WTC11 (cell line): ENCODE results near the gene TLE7. TPM values are rescaled to one million over a fixed set of nuclear protein-coding genes. Genes with fewer than 3 reads are reported as not detected.

Source experiments
- ATAC-seq: fragments of 200-7000 bp; cut with Tn5 transposase; 2 replicates; pipeline ENCODE4 v1.10.0; 2021; ENCODE audit warnings: mild to moderate bottlenecking, moderate library complexity
- CTCF ChIA-PET: fragments of 300-600 bp; sonication (Branson Sonifier 250); formaldehyde crosslinking; loops from one replicate; lab custom pipeline; 2021; ENCODE audit warnings: antibody characterized with exemption; lab: Charles Lee
- POLR2A ChIA-PET: fragments of 350-600 bp; sonication (Branson Sonifier 250); formaldehyde crosslinking; loops from one replicate; lab custom pipeline; 2021; ENCODE audit warnings: antibody characterized with exemption; lab: Charles Lee
- DNase-seq: peaks from one replicate; pipeline ENCODE4 v3.0.0; 2021; ENCODE audit warnings: low spot score
- H3K27ac Mint-ChIP-seq: 2 replicates; pipeline ENCODE4 v1.8.0; 2021; ENCODE audit warnings: mixed read lengths
- H3K27me3 Mint-ChIP-seq: 2 replicates; pipeline ENCODE4 v1.8.0; 2021; ENCODE audit warnings: low read depth, mild to moderate bottlenecking, moderate library complexity, mixed read lengths
- H3K36me3 Mint-ChIP-seq: 2 replicates; pipeline ENCODE4 v1.8.0; 2021; ENCODE audit warnings: mixed read lengths
- H3K4me1 Mint-ChIP-seq: 2 replicates; pipeline ENCODE4 v1.8.0; 2022; ENCODE audit warnings: mixed read lengths
- H3K4me3 Mint-ChIP-seq: 2 replicates; pipeline ENCODE4 v1.8.0; 2021; ENCODE audit warnings: mild to moderate bottlenecking, moderate library complexity, mixed read lengths
- H3K9me3 Mint-ChIP-seq: 2 replicates; pipeline ENCODE4 v1.8.0; 2021; ENCODE audit warnings: mixed read lengths
- EMX1 ChIP-seq: fragments of 250-450 bp; sonication (Bioruptor Pico); IDR thresholded peaks from 2 replicates; pipeline ENCODE4 v1.8.0; 2021; ENCODE audit warnings: mild to moderate bottlenecking
- FOXJ3 ChIP-seq: sonication (generic); formaldehyde crosslinking; IDR thresholded peaks from 2 replicates; pipeline ENCODE4 v1.9.0; 2021; ENCODE audit warnings: missing genetic modification reagents, mild to moderate bottlenecking, borderline replicate concordance
- GRHL2 ChIP-seq: fragments of 250-450 bp; sonication (Bioruptor Pico); IDR thresholded peaks from 2 replicates; pipeline ENCODE4 v1.8.0; 2022; ENCODE audit warnings: mild to moderate bottlenecking, moderate library complexity; ENCODE audit not compliant: insufficient replicate concordance, severe bottlenecking
- HMGXB4 ChIP-seq: sonication (generic); formaldehyde crosslinking; IDR thresholded peaks from 2 replicates; pipeline ENCODE4 v1.8.1; 2023; ENCODE audit warnings: mild to moderate bottlenecking, moderate library complexity, missing genetic modification reagents
- KAT7 ChIP-seq: sonication (generic); formaldehyde crosslinking; IDR thresholded peaks from 2 replicates; pipeline ENCODE4 v1.8.1; 2023; ENCODE audit warnings: missing genetic modification reagents, mild to moderate bottlenecking, borderline replicate concordance
- NFE2L1 ChIP-seq: sonication (generic); formaldehyde crosslinking; IDR thresholded peaks from 2 replicates; pipeline ENCODE4 v1.8.1; 2023; ENCODE audit warnings: missing genetic modification reagents
- RORB ChIP-seq: fragments of 250-450 bp; sonication (Bioruptor Pico); IDR thresholded peaks from 2 replicates; pipeline ENCODE4 v1.9.0; 2021; ENCODE audit warnings: mild to moderate bottlenecking
- SP1 ChIP-seq: sonication (generic); formaldehyde crosslinking; conservative IDR thresholded peaks from 2 replicates; pipeline ENCODE4 v1.8.1; 2022; ENCODE audit warnings: missing genetic modification reagents
- USF1 ChIP-seq: sonication (generic); formaldehyde crosslinking; IDR thresholded peaks from 2 replicates; pipeline ENCODE4 v1.8.0; 2022; ENCODE audit warnings: mild to moderate bottlenecking, missing genetic modification reagents
- ZNF232 ChIP-seq: sonication (generic); formaldehyde crosslinking; IDR thresholded peaks from 2 replicates; pipeline ENCODE4 v1.8.0; 2022; ENCODE audit warnings: mild to moderate bottlenecking, missing genetic modification reagents
- ZNF263 ChIP-seq: sonication (generic); formaldehyde crosslinking; IDR thresholded peaks from 2 replicates; pipeline ENCODE4 v1.8.1; 2022; ENCODE audit warnings: low read depth, mild to moderate bottlenecking, moderate library complexity, missing genetic modification reagents
- ZNF396 ChIP-seq: fragments of 250-450 bp; sonication (Bioruptor Pico); IDR thresholded peaks from 2 replicates; pipeline ENCODE4 v1.8.0; 2021; ENCODE audit warnings: mild to moderate bottlenecking, moderate library complexity, borderline replicate concordance
- total RNA-seq: library from RNA; stranded (reverse); gene quantifications from 3 replicates; pipeline ENCODE4 v1.2.3, GENCODE V29; 2021
- TF ChIP-seq, protein P1 (sequence below): sonication (generic); formaldehyde crosslinking; IDR thresholded peaks from 2 replicates; pipeline ENCODE4 v1.8.1; 2023; ENCODE audit warnings: mild to moderate bottlenecking, missing genetic modification reagents, moderate library complexity
- TF ChIP-seq, protein P2 (sequence below): sonication (generic); formaldehyde crosslinking; IDR thresholded peaks from 2 replicates; pipeline ENCODE4 v1.8.1; 2022; ENCODE audit warnings: mild to moderate bottlenecking, missing genetic modification reagents, moderate library complexity, borderline replicate concordance
- TF ChIP-seq, protein P3 (sequence below): sonication (generic); formaldehyde crosslinking; IDR thresholded peaks from 2 replicates; pipeline ENCODE4 v1.8.1; 2023; ENCODE audit warnings: mild to moderate bottlenecking, missing genetic modification reagents
- TF ChIP-seq, protein P4 (sequence below): sonication (generic); formaldehyde crosslinking; IDR thresholded peaks from 2 replicates; pipeline ENCODE4 v1.8.1; 2022; ENCODE audit warnings: missing genetic modification reagents, borderline replicate concordance

Gene TLE7
- total RNA-seq, 1 experiment from 2014 or later = 0.55 TPM

DNA sequence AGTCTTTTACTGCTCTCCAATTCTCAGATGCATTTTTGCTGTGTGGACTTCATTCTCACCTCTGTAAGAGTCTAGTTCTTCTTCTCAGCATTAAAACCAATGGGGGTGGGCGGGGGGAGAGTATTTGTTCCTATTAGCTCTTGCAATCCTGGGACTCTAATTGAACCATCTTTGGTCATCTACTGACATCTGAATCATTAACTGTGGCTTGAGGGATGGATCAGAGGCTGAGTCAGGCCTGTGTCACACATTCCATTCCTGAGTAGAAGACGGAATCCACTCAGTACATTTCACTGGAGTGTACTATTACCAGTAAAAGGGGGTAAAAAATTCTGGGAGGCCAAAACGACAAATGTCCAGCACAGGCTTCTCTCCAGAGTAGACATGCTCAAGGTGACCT lies 33.0 kb upstream of the TLE7 start:
- H3K4me3 Mint-ChIP-seq = no peak overlapping the region
- TF ChIP-seq KAT7 (CRISPR knock-in tag) (no peak), FOXJ3 (CRISPR knock-in tag) (no peak), HMGXB4 (CRISPR knock-in tag) (no peak)
- no peaks in the 10 kb centered on the region; the same call in 1 of the 2 replicates for H3K27me3 Mint-ChIP-seq
- H3K36me3 Mint-ChIP-seq = no peaks in the 10 kb centered on the region
- no peak overlapping the region for H3K27ac Mint-ChIP-seq
- no peaks in the 10 kb centered on the region for H3K9me3 Mint-ChIP-seq
- ChIA-PET POLR2A (no interaction called here), CTCF (interaction anchor here (1.1 kb wide), 1 partner anchor 13 kb away, joined by 3 read pairs; the partner anchor contains the start of gene ZNF23)
- ATAC-seq (no peak), DNase-seq (no peak)
- H3K4me1 Mint-ChIP-seq = no peaks in the 10 kb centered on the region

GRCh38 chr16:71473891-71474290 lies 32.0 kb upstream of the TLE7 start:
- ATAC-seq = no peak
- H3K4me1 Mint-ChIP-seq = no peaks in the 10 kb centered on the region
- CTCF ChIA-PET = interaction anchor here (1.1 kb wide), 1 partner anchor 12 kb away, joined by 3 read pairs; the partner anchor contains the start of gene ZNF23
- no peak for TF ChIP-seq GRHL2 (CRISPR knock-in tag)
- TF ChIP-seq, all 79 proteins: peak for 0
- no peak for DNase-seq
- Mint-ChIP-seq H3K4me3 (no peak overlapping the region), H3K9me3 (no peaks in the 10 kb centered on the region), H3K36me3 (no peaks in the 10 kb centered on the region), H3K27ac (no peak overlapping the region), H3K27me3 (no peaks in the 10 kb centered on the region; the same call in 1 of the 2 replicates)
- POLR2A ChIA-PET = no interaction called here

- POLR2A ChIA-PET = no interaction called here
- no peak overlapping the region for H3K27ac Mint-ChIP-seq
- H3K36me3 Mint-ChIP-seq = no peaks in the 10 kb centered on the region
- no peak for TF ChIP-seq HMGXB4 (CRISPR knock-in tag)
- no peak for TF ChIP-seq ZNF396 (CRISPR knock-in tag)
- no peak for TF ChIP-seq ZNF232
- TF ChIP-seq RORB (CRISPR knock-in tag) = no peak
- TF ChIP-seq, protein P1, sequence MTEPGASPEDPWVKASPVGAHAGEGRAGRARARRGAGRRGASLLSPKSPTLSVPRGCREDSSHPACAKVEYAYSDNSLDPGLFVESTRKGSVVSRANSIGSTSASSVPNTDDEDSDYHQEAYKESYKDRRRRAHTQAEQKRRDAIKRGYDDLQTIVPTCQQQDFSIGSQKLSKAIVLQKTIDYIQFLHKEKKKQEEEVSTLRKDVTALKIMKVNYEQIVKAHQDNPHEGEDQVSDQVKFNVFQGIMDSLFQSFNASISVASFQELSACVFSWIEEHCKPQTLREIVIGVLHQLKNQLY (CRISPR knock-in tag) = no peak
- no peak for TF ChIP-seq ZNF263
- TF ChIP-seq, protein P2, sequence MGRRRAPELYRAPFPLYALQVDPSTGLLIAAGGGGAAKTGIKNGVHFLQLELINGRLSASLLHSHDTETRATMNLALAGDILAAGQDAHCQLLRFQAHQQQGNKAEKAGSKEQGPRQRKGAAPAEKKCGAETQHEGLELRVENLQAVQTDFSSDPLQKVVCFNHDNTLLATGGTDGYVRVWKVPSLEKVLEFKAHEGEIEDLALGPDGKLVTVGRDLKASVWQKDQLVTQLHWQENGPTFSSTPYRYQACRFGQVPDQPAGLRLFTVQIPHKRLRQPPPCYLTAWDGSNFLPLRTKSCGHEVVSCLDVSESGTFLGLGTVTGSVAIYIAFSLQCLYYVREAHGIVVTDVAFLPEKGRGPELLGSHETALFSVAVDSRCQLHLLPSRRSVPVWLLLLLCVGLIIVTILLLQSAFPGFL (CRISPR knock-in tag) = no peak
- TF ChIP-seq USF1 (CRISPR knock-in tag) = no peak
- TF ChIP-seq NFE2L1 (CRISPR knock-in tag) = no peak
- H3K9me3 Mint-ChIP-seq = no peaks in the 10 kb centered on the region
- ATAC-seq (no peak), DNase-seq (no peak)
- H3K4me1 Mint-ChIP-seq = no peaks in the 10 kb centered on the region
- CTCF ChIA-PET = no interaction called here
- H3K4me3 Mint-ChIP-seq = no peak overlapping the region
- H3K27me3 Mint-ChIP-seq = no peaks in the 10 kb centered on the region; the same call in 1 of the 2 replicates
Observed at GRCh38 chr16:71472931-71473330, 31.1 kb upstream of the TLE7 start.

DNA sequence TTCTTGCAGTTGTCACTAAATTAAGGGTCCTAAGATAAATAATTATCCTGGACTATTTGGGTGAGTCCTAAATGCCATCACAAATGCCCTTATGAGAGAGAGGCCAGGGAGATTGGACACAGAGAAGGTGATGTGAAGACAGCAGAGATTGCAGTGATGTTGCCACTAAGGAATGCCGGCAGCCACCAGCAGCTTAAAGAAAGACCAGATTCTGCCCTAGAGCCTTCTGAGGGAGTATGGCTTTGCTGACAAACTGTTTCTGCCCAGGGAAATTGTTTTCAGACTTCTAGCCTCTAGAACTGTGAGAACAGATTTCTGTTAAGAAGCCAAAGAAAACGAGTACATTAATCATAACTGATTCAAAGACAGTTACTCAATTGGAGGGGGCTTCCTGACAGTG lies 30.2 kb upstream of the TLE7 start:
- H3K27me3 Mint-ChIP-seq = no peaks in the 10 kb centered on the region; the same call in 1 of the 2 replicates

More for the DNA sequence above, 30.2 kb upstream of the TLE7 start:
- no peak for DNase-seq
- no peak overlapping the region for H3K4me3 Mint-ChIP-seq
- ChIA-PET CTCF (no interaction called here), POLR2A (no interaction called here)
- ATAC-seq = no peak
- H3K4me1 Mint-ChIP-seq = no peaks in the 10 kb centered on the region
- TF ChIP-seq, protein P3, sequence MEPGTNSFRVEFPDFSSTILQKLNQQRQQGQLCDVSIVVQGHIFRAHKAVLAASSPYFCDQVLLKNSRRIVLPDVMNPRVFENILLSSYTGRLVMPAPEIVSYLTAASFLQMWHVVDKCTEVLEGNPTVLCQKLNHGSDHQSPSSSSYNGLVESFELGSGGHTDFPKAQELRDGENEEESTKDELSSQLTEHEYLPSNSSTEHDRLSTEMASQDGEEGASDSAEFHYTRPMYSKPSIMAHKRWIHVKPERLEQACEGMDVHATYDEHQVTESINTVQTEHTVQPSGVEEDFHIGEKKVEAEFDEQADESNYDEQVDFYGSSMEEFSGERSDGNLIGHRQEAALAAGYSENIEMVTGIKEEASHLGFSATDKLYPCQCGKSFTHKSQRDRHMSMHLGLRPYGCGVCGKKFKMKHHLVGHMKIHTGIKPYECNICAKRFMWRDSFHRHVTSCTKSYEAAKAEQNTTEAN = no peak
- no peak for TF ChIP-seq SP1 (CRISPR knock-in tag)
- TF ChIP-seq, protein P4, sequence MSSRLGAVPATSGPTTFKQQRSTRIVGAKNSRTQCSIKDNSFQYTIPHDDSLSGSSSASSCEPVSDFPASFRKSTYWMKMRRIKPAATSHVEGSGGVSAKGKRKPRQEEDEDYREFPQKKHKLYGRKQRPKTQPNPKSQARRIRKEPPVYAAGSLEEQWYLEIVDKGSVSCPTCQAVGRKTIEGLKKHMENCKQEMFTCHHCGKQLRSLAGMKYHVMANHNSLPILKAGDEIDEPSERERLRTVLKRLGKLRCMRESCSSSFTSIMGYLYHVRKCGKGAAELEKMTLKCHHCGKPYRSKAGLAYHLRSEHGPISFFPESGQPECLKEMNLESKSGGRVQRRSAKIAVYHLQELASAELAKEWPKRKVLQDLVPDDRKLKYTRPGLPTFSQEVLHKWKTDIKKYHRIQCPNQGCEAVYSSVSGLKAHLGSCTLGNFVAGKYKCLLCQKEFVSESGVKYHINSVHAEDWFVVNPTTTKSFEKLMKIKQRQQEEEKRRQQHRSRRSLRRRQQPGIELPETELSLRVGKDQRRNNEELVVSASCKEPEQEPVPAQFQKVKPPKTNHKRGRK (CRISPR knock-in tag) = no peak
- TF ChIP-seq EMX1 (CRISPR knock-in tag) = no peak
- no peak overlapping the region for H3K27ac Mint-ChIP-seq
- H3K36me3 Mint-ChIP-seq = no peaks in the 10 kb centered on the region
- H3K9me3 Mint-ChIP-seq = no peaks in the 10 kb centered on the region
